ENCODE measurements around the gene GABRB1.
"Not testable (repeated sequence)": the region's sequence is repeated elsewhere in the genome, so short reads cannot be mapped to it uniquely, and the experiment has no call there.

The GABRB1 gene

DNA sequence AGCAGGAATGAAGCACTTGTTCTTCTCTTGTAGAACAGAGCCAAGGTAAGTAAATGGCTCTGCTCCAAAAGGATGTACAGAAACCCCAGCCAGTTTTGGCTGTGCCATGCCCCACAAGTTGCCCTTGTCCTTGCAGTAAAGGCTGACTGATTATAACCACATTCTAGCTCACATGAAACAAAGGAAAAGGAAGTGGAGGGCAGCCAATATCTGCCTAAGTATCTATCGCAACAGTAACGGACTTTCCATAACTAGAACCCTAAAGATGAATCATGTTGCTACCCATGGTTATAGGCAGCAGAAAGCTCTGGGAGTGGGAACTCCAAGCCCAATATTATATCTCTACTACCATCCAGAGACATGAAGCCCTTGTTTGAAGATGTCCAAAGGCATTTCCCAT, 336.4 kb downstream of the GABRB1 start:
- no peak overlapping the region for H3K4me3 ChIP-seq (ENCODE audit: low read depth in 1 of 2, low read length in 1 of 2)
- H3K9me3 ChIP-seq: no peaks in the 10 kb centered on the region
- H3K27me3 ChIP-seq: no peaks in the 10 kb centered on the region
- TF ChIP-seq CTCF (IDR thresholded peaks at IDR 0.05): no peak
- no peak overlapping the region for H3K27ac ChIP-seq
- no peaks in the 10 kb centered on the region for H3K4me1 ChIP-seq (ENCODE audit: control insufficient read depth in 1 of 2, insufficient read depth in 1 of 2, low read depth in 1 of 2, low read length in 1 of 2)
- no peaks in the 10 kb centered on the region for H3K36me3 ChIP-seq

DNA sequence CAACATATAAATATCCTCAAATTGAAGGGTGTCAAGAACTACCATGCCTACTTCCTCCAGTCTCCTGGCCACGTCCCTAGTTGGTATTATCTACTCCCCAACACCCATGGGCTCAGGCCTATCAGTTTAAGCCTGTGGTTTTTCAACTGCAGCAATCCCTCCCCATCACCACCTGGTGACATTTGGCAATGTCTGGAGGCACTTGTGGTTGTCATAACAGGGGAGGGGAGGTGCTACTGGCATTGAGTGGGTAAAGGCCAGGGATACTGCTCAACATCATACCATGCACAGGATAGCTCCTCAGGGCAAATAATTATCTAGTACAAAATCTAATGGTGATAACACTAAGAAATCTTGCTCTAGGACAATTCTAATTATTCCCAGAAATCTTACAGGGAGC, 336.8 kb downstream of the GABRB1 start:
- H3K36me3 ChIP-seq: no peaks in the 10 kb centered on the region
- TF ChIP-seq CTCF (IDR thresholded peaks at IDR 0.05): no peak
- no peaks in the 10 kb centered on the region for H3K27me3 ChIP-seq
- H3K4me3 ChIP-seq (ENCODE audit: low read depth in 1 of 2, low read length in 1 of 2): no peak overlapping the region
- no peak overlapping the region for H3K27ac ChIP-seq
- H3K4me1 ChIP-seq (ENCODE audit: control insufficient read depth in 1 of 2, insufficient read depth in 1 of 2, low read depth in 1 of 2, low read length in 1 of 2): no peaks in the 10 kb centered on the region
- no peaks in the 10 kb centered on the region for H3K9me3 ChIP-seq

DNA sequence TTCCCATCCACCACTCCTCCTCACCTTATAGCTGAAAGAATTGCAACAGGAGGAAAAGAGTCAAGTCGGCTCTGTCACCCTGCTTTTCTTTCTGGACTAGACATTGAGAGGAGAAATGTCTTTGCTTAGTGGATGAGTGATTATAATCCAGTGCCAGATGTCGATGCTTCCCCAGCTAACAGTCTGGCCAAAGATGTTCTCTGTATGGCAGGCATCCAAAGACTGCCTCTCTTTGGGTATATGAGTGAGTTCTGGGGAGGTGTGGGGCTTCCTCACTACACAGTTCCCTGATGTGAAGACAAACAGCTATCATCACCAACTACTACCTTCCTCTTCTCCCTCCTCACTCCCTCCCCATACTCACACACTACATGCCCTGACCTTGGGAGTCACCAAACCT, 341.2 kb downstream of the GABRB1 start:
- no peak overlapping the region for H3K4me3 ChIP-seq (ENCODE audit: low read depth in 1 of 2, low read length in 1 of 2)
- TF ChIP-seq CTCF (IDR thresholded peaks at IDR 0.05): no peak
- H3K27ac ChIP-seq: no peak overlapping the region
- no peaks in the 10 kb centered on the region for H3K9me3 ChIP-seq
- no peaks in the 10 kb centered on the region for H3K36me3 ChIP-seq
- H3K27me3 ChIP-seq: no peaks in the 10 kb centered on the region
- no peaks in the 10 kb centered on the region for H3K4me1 ChIP-seq (ENCODE audit: control insufficient read depth in 1 of 2, insufficient read depth in 1 of 2, low read depth in 1 of 2, low read length in 1 of 2)

- Histone ChIP-seq H3K36me3 (no peaks in the 10 kb centered on the region), H3K4me3 (ENCODE audit: low read depth in 1 of 2, low read length in 1 of 2) (no peak overlapping the region), H3K9me3 (no peaks in the 10 kb centered on the region), H3K27ac (no peak overlapping the region), H3K4me1 (ENCODE audit: control insufficient read depth in 1 of 2, insufficient read depth in 1 of 2, low read depth in 1 of 2, low read length in 1 of 2) (no peaks in the 10 kb centered on the region), H3K27me3 (no peaks in the 10 kb centered on the region)
- no peak for TF ChIP-seq CTCF (IDR thresholded peaks at IDR 0.05)
Observed at GRCh38 chr4:47373174-47373573, 341.8 kb downstream of the GABRB1 start.

DNA sequence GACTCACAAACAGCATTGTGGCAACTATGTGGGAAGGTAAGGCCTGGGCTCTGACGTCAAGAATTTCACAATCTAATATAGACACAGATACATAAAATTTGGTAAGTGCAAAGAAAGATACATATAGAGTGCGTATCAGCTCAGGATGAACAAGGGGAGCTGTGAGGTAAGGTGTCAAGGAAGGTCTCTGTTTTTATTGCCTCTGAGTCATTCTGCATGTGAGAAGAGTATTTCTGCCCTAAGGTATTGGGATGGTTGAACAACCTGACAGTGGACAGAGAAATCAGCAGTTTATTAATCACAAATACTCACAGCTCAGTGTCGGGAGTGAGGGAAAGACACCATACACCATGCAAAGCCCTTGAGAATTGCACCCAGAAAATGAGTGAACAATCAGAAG, 342.3 kb downstream of the GABRB1 start:
- no peak for TF ChIP-seq CTCF (IDR thresholded peaks at IDR 0.05)
- H3K4me1 ChIP-seq (ENCODE audit: control insufficient read depth in 1 of 2, insufficient read depth in 1 of 2, low read depth in 1 of 2, low read length in 1 of 2): no peaks in the 10 kb centered on the region
- no peaks in the 10 kb centered on the region for H3K36me3 ChIP-seq
- no peak overlapping the region for H3K4me3 ChIP-seq (ENCODE audit: low read depth in 1 of 2, low read length in 1 of 2)
- no peaks in the 10 kb centered on the region for H3K27me3 ChIP-seq
- H3K27ac ChIP-seq: no peak overlapping the region
- H3K9me3 ChIP-seq: no peaks in the 10 kb centered on the region

DNA sequence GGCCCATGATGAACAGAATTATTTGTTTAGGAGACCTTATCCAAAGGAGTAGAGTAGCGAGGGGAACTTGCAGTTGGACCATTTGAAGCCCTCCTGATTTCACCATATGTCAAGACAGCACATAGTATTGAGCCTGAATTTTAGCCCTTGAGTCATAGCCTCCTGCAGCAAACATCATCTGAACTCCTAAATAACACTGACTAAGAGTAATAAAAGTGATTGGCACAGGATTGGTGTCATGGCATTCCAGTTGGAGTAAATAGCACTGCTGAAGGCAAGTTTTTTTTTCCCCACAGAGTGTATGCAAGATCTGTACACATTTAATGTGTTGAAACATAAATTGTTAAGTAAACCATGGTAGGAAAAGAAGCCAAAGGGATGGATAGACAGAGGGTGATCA, 343.1 kb downstream of the GABRB1 start:
- H3K9me3 ChIP-seq: no peaks in the 10 kb centered on the region
- TF ChIP-seq CTCF (IDR thresholded peaks at IDR 0.05): no peak
- H3K4me1 ChIP-seq (ENCODE audit: control insufficient read depth in 1 of 2, insufficient read depth in 1 of 2, low read depth in 1 of 2, low read length in 1 of 2): no peaks in the 10 kb centered on the region
- H3K4me3 ChIP-seq (ENCODE audit: low read depth in 1 of 2, low read length in 1 of 2): no peak overlapping the region
- H3K27me3 ChIP-seq: no peaks in the 10 kb centered on the region
- no peaks in the 10 kb centered on the region for H3K36me3 ChIP-seq
- no peak overlapping the region for H3K27ac ChIP-seq

- H3K27me3 ChIP-seq; H3K27ac ChIP-seq; H3K36me3 ChIP-seq; H3K4me1 ChIP-seq (ENCODE audit: control insufficient read depth in 1 of 2, insufficient read depth in 1 of 2, low read depth in 1 of 2, low read length in 1 of 2); H3K4me3 ChIP-seq (ENCODE audit: low read depth in 1 of 2, low read length in 1 of 2); H3K9me3 ChIP-seq: not testable (repeated sequence)
Observed at GRCh38 chr4:47378021-47378530, 346.7 kb downstream of the GABRB1 start.

All from neutrophil (primary cell).